Measurements from ENCODE around the gene SCAF4.
"Not testable (repeated sequence)": the region's sequence is repeated elsewhere in the genome, so short reads cannot be mapped to it uniquely, and the experiment has no call there.

Gene SCAF4

DNA sequence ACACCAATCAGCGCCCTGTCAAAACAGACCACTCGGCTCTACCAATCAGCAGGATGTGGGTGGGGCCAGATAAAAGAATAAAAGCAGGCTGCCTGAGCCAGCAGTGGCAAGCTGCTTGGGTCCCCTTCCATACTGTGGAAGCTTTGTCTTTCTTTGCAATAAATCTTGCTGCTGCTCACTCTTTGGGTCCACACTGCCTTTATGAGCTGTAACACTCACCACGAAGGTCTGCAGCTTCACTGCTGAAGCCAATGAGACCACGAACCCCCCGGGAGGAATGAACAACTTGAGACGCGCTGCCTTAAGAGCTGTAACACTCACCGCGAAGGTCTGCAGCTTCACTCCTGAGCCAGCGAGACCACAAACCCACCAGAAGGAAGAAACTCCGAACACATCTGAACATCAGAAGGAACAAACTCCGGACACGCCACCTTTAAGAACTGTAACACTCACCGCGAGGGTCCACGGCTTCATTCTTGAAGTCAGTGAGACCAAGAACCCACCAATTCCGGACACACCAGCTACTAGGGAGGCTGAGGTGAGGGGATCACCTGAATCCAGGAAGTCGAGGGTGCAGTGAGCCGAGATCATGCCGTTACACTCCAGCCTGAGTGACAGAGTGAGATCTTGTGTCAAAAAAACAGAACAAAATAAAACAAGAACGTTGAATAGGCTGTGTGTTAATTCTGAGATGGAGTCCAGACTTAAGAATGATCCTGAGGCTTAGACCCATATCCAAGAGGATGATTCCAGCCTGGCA lies 76.9 kb downstream of the SCAF4 start:
- not testable (repeated sequence) for H3K27me3 ChIP-seq (ENCODE audit: control insufficient read depth, insufficient read depth, low read length); H3K9me3 ChIP-seq (replicated peaks; ENCODE audit: low read length); H3K4me1 ChIP-seq (ENCODE audit: control insufficient read depth, insufficient read depth, low read length); H3K9ac ChIP-seq (ENCODE audit: low read depth, low read length); H3K36me3 ChIP-seq (ENCODE audit: insufficient read depth, low read length); H3K4me3 ChIP-seq (ENCODE audit: low read length); H3K4me2 ChIP-seq (ENCODE audit: low read length)

- no peaks in the 10 kb centered on the region for H3K27me3 ChIP-seq (ENCODE audit: control insufficient read depth, insufficient read depth, low read length)
- H3K9me3 ChIP-seq (replicated peaks; ENCODE audit: low read length) = no peaks in the 10 kb centered on the region
- no peaks in the 10 kb centered on the region for H3K4me1 ChIP-seq (ENCODE audit: control insufficient read depth, insufficient read depth, low read length)
- H3K9ac ChIP-seq (ENCODE audit: low read depth, low read length) = no peak overlapping the region
- H3K36me3 ChIP-seq (ENCODE audit: insufficient read depth, low read length) = no peaks in the 10 kb centered on the region
- no peak overlapping the region for H3K4me3 ChIP-seq (ENCODE audit: low read length)
- H3K4me2 ChIP-seq (ENCODE audit: low read length) = no peak overlapping the region
Observed at GRCh38 chr21:31654340-31654739, 77.6 kb downstream of the SCAF4 start.

GRCh38 chr21:31651491-31651890 lies 80.4 kb downstream of the SCAF4 start:
- H3K27me3 ChIP-seq (ENCODE audit: control insufficient read depth, insufficient read depth, low read length); H3K4me1 ChIP-seq (ENCODE audit: control insufficient read depth, insufficient read depth, low read length); H3K4me3 ChIP-seq (ENCODE audit: low read length); H3K9ac ChIP-seq (ENCODE audit: low read depth, low read length); H3K4me2 ChIP-seq (ENCODE audit: low read length); H3K36me3 ChIP-seq (ENCODE audit: insufficient read depth, low read length); H3K9me3 ChIP-seq (replicated peaks; ENCODE audit: low read length): not testable (repeated sequence)

DNA sequence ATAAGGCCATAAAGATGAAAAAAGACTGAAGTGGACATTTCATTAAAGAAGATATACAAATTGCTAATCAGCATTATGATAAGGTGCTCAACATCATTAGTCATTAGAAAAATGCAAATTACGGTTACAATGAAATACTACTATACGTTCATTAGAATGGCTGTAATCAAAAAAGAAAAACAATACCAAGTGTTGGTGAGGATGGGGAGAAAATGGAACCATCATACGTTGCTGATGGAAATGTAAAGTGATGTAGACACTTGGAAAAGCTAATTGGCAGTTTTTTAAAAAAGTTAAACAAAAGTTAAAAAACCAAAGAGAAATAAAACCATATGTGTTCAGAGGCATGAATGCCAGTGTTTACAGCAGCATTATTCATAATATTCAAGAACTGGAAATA lies 81.0 kb downstream of the SCAF4 start:
- no peaks in the 10 kb centered on the region for H3K36me3 ChIP-seq (ENCODE audit: insufficient read depth, low read length)
- H3K4me3 ChIP-seq (ENCODE audit: low read length) = no peak overlapping the region
- no peaks in the 10 kb centered on the region for H3K9me3 ChIP-seq (replicated peaks; ENCODE audit: low read length)
- no peaks in the 10 kb centered on the region for H3K4me1 ChIP-seq (ENCODE audit: control insufficient read depth, insufficient read depth, low read length)
- H3K27me3 ChIP-seq (ENCODE audit: control insufficient read depth, insufficient read depth, low read length) = no peaks in the 10 kb centered on the region
- no peak overlapping the region for H3K9ac ChIP-seq (ENCODE audit: low read depth, low read length)
- H3K4me2 ChIP-seq (ENCODE audit: low read length) = no peak overlapping the region

- Histone ChIP-seq H3K4me1 (ENCODE audit: control insufficient read depth, insufficient read depth, low read length) (no peaks in the 10 kb centered on the region), H3K4me2 (ENCODE audit: low read length) (no peak overlapping the region), H3K9ac (ENCODE audit: low read depth, low read length) (no peak overlapping the region), H3K27me3 (ENCODE audit: control insufficient read depth, insufficient read depth, low read length) (no peaks in the 10 kb centered on the region), H3K9me3 (replicated peaks; ENCODE audit: low read length) (no peaks in the 10 kb centered on the region), H3K4me3 (ENCODE audit: low read length) (no peak overlapping the region), H3K36me3 (ENCODE audit: insufficient read depth, low read length) (no peaks in the 10 kb centered on the region)
Observed at GRCh38 chr21:31647650-31648049, 84.3 kb downstream of the SCAF4 start.

DNA sequence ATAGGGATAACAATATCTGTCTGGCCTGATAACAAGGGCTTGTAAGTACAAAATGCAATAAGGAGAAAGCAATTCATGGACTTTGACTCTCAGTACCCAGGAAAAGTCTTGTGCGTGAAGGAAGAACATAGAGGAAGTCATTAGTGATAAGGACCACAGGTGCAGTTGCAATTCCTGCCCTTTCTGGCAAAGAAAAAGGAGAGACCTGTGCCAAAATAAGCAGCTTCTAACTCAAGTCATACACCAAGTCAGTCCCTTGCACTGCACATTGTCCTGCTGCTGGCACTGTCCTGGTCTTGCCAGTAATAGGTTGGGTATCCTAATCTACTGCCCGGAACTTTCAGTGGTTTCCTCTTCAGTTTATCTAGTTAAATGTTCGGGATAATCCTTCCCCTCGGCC lies 87.3 kb downstream of the SCAF4 start:
- no peaks in the 10 kb centered on the region for H3K4me1 ChIP-seq (ENCODE audit: control insufficient read depth, insufficient read depth, low read length)
- H3K4me2 ChIP-seq (ENCODE audit: low read length) = no peak overlapping the region
- no peaks in the 10 kb centered on the region for H3K9me3 ChIP-seq (replicated peaks; ENCODE audit: low read length)
- H3K36me3 ChIP-seq (ENCODE audit: insufficient read depth, low read length) = no peaks in the 10 kb centered on the region
- no peak overlapping the region for H3K4me3 ChIP-seq (ENCODE audit: low read length)
- no peak overlapping the region for H3K9ac ChIP-seq (ENCODE audit: low read depth, low read length)
- no peaks in the 10 kb centered on the region for H3K27me3 ChIP-seq (ENCODE audit: control insufficient read depth, insufficient read depth, low read length)

DNA sequence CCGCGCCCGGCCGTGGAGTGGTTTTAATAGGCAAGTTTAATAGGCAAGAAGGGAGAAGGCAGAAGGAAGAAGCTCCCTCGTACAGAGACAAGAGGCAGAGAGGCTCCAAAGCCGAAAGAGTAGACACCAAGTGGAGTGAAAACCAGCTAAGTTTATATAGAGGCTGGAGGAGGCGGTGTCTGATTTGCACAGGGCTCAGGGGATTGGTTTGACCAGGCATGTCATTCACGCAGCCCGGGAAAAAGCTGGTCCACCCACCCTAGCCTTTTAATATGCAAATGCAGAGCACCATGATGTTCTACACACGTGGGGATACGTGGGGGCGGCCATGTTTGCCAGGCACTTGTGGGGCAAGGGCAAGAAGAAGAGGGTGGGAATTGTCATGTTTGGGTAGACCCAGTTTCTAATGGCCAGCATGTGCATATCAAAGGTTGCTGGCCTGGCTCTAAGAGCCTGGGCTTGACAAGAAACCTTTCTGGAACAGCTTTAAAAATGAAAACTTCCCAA lies 90.4 kb downstream of the SCAF4 start:
- Histone ChIP-seq H3K36me3 (ENCODE audit: insufficient read depth, low read length) (no peaks in the 10 kb centered on the region), H3K4me1 (ENCODE audit: control insufficient read depth, insufficient read depth, low read length) (no peaks in the 10 kb centered on the region), H3K27me3 (ENCODE audit: control insufficient read depth, insufficient read depth, low read length) (no peaks in the 10 kb centered on the region), H3K4me3 (ENCODE audit: low read length) (no peak overlapping the region), H3K4me2 (ENCODE audit: low read length) (no peak overlapping the region), H3K9ac (ENCODE audit: low read depth, low read length) (no peak overlapping the region), H3K9me3 (replicated peaks; ENCODE audit: low read length) (no peaks in the 10 kb centered on the region)

DNA sequence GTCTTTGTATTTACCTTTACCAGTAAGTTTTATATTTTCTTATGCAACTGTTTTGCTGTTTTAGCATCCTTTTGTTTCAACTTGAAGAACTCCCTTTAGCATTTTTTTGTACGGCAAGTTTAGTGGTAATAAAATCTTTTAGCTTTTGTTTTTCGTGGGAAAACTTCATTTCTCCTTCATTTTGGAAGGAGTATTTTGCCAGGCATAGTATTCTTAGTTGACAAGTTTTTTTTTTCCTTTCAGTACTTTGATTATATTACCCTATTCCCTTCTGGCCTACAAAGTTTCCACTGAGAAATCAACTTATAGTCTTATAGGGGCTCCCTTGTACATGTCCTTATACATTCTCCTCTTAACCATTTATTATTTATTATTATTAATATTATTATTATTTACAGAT lies 95.0 kb downstream of the SCAF4 start:
- H3K9me3 ChIP-seq (replicated peaks; ENCODE audit: low read length) = no peaks in the 10 kb centered on the region
- no peaks in the 10 kb centered on the region for H3K36me3 ChIP-seq (ENCODE audit: insufficient read depth, low read length)
- no peak overlapping the region for H3K4me3 ChIP-seq (ENCODE audit: low read length)
- H3K4me2 ChIP-seq (ENCODE audit: low read length) = no peak overlapping the region
- H3K9ac ChIP-seq (ENCODE audit: low read depth, low read length) = no peak overlapping the region
- no peaks in the 10 kb centered on the region for H3K27me3 ChIP-seq (ENCODE audit: control insufficient read depth, insufficient read depth, low read length)
- no peaks in the 10 kb centered on the region for H3K4me1 ChIP-seq (ENCODE audit: control insufficient read depth, insufficient read depth, low read length)

- Histone ChIP-seq H3K36me3 (ENCODE audit: insufficient read depth, low read length) (no peaks in the 10 kb centered on the region), H3K4me1 (ENCODE audit: control insufficient read depth, insufficient read depth, low read length) (peaks cover 4% of the 10 kb centered on the region), H3K9me3 (replicated peaks; ENCODE audit: low read length) (no peaks in the 10 kb centered on the region), H3K9ac (ENCODE audit: low read depth, low read length) (no peak overlapping the region), H3K4me3 (ENCODE audit: low read length) (no peak overlapping the region), H3K27me3 (ENCODE audit: control insufficient read depth, insufficient read depth, low read length) (no peaks in the 10 kb centered on the region), H3K4me2 (ENCODE audit: low read length) (no peak overlapping the region)
Observed at GRCh38 chr21:31634993-31635392, 96.9 kb downstream of the SCAF4 start.

- H3K9me3 ChIP-seq (replicated peaks; ENCODE audit: low read length); H3K27me3 ChIP-seq (ENCODE audit: control insufficient read depth, insufficient read depth, low read length); H3K9ac ChIP-seq (ENCODE audit: low read depth, low read length); H3K4me2 ChIP-seq (ENCODE audit: low read length); H3K4me3 ChIP-seq (ENCODE audit: low read length); H3K36me3 ChIP-seq (ENCODE audit: insufficient read depth, low read length): not testable (repeated sequence)
- peaks cover 11% of the 10 kb centered on the region for H3K4me1 ChIP-seq (ENCODE audit: control insufficient read depth, insufficient read depth, low read length)
Observed at GRCh38 chr21:31631881-31632280, 100.0 kb downstream of the SCAF4 start.

GRCh38 chr21:31629972-31630711 lies 101.8 kb downstream of the SCAF4 start:
- Histone ChIP-seq H3K9ac (ENCODE audit: low read depth, low read length) (no peak overlapping the region), H3K4me2 (ENCODE audit: low read length) (peak overlapping the region; percentile 39), H3K36me3 (ENCODE audit: insufficient read depth, low read length) (no peaks in the 10 kb centered on the region), H3K4me3 (ENCODE audit: low read length) (no peak overlapping the region), H3K27me3 (ENCODE audit: control insufficient read depth, insufficient read depth, low read length) (no peaks in the 10 kb centered on the region), H3K4me1 (ENCODE audit: control insufficient read depth, insufficient read depth, low read length) (peaks cover 11% of the 10 kb centered on the region), H3K9me3 (replicated peaks; ENCODE audit: low read length) (no peaks in the 10 kb centered on the region)

Data from skeletal muscle satellite cell (primary cell).